ENCODE measurements around the gene PCNX2. TPM values are rescaled to one million over a fixed set of nuclear protein-coding genes. Genes with fewer than 3 reads are reported as not detected.

Gene PCNX2
- total and polyA plus RNA-seq, 4 donors = 2.0 to 15.1 (median 6.4) TPM

DNA sequence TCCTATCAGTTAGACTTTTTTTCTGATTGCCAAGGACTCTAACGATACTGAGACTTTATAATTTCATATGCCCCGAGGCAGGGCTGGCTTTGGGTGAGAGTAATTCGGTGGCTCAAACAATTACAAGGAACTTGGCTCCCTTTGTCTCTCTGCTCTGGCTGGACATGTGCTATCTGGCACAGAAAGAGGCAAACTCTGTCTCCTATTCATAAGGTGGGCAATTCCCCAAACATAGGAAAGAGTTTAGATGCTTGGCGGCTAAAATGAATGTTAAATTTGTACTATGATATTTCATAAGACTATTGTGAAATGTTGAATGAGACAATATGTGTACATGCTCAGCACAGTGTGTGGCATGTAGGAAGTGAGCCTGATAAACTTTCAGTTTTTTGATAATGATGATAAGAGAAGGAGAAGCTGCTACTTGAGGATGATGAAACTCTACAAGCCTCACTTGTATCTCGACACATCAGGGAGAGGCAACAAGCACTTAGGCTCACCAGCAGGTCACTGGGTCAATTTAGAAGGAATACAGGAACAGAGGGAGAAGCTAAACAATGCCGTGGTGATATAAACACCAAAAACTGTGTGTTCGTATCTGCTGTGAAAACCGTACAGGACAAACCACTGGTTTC, 357.7 kb downstream of the PCNX2 start:
- Histone ChIP-seq H3K27ac (ENCODE audit: low read depth in 1 of 2, low read length in 1 of 2) (no peak overlapping the region), H3K9ac (ENCODE audit: insufficient read depth in 1 of 2, low read length in 2 of 2) (no peak overlapping the region), H3K27me3 (ENCODE audit: control insufficient read depth in 3 of 3, insufficient read depth in 3 of 3, low read length in 2 of 3) (no peaks in the 10 kb centered on the region), H3K36me3 (ENCODE audit: control insufficient read depth in 4 of 4, insufficient read depth in 4 of 4, low read length in 4 of 4) (no peaks in the 10 kb centered on the region), H3K9me3 (ENCODE audit: control insufficient read depth in 4 of 4, insufficient read depth in 3 of 4, low read length in 3 of 4) (peaks cover 0 to 2% (median 0%) of the 10 kb centered on the region in 4 donors), H3K4me1 (ENCODE audit: control insufficient read depth in 5 of 5, insufficient read depth in 5 of 5, low read length in 5 of 5) (peaks cover 0 to 14% (median 0%) of the 10 kb centered on the region in 5 donors), H3K4me3 (no peak overlapping the region)
- ATAC-seq (ENCODE audit: insufficient read depth, low FRiP score) (no peak), DNase-seq (peak in 2 of 3 donors; percentile 46 to 57)
- TF ChIP-seq, protein P1, sequence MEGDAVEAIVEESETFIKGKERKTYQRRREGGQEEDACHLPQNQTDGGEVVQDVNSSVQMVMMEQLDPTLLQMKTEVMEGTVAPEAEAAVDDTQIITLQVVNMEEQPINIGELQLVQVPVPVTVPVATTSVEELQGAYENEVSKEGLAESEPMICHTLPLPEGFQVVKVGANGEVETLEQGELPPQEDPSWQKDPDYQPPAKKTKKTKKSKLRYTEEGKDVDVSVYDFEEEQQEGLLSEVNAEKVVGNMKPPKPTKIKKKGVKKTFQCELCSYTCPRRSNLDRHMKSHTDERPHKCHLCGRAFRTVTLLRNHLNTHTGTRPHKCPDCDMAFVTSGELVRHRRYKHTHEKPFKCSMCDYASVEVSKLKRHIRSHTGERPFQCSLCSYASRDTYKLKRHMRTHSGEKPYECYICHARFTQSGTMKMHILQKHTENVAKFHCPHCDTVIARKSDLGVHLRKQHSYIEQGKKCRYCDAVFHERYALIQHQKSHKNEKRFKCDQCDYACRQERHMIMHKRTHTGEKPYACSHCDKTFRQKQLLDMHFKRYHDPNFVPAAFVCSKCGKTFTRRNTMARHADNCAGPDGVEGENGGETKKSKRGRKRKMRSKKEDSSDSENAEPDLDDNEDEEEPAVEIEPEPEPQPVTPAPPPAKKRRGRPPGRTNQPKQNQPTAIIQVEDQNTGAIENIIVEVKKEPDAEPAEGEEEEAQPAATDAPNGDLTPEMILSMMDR (IDR thresholded peaks at IDR 0.05; ENCODE audit: control extremely low read depth, extremely low read depth) = no peak
- WGBS, 2 donors = 28 to 35% methylated on average over 8 of the region's 8 CpGs

GRCh38 chr1:232936941-232937340, 358.6 kb downstream of the PCNX2 start:
- Histone ChIP-seq H3K9me3 (ENCODE audit: control insufficient read depth in 4 of 4, insufficient read depth in 3 of 4, low read length in 3 of 4) (peaks cover 0 to 2% (median 0%) of the 10 kb centered on the region in 4 donors), H3K27ac (ENCODE audit: low read depth in 1 of 2, low read length in 1 of 2) (no peak overlapping the region), H3K27me3 (ENCODE audit: control insufficient read depth in 3 of 3, insufficient read depth in 3 of 3, low read length in 2 of 3) (no peaks in the 10 kb centered on the region), H3K4me3 (no peak overlapping the region), H3K4me1 (ENCODE audit: control insufficient read depth in 5 of 5, insufficient read depth in 5 of 5, low read length in 5 of 5) (peaks cover 0 to 14% (median 0%) of the 10 kb centered on the region in 5 donors), H3K36me3 (ENCODE audit: control insufficient read depth in 4 of 4, insufficient read depth in 4 of 4, low read length in 4 of 4) (no peaks in the 10 kb centered on the region), H3K9ac (ENCODE audit: insufficient read depth in 1 of 2, low read length in 2 of 2) (no peak overlapping the region)
- ATAC-seq (ENCODE audit: insufficient read depth, low FRiP score) (no peak), DNase-seq (no peak)
- TF ChIP-seq, protein P1 (IDR thresholded peaks at IDR 0.05; ENCODE audit: control extremely low read depth, extremely low read depth) = no peak
- 91% methylated on average over 6 of the region's 6 CpGs for WGBS, 2 donors

Other genes with a start within 250 kb of the PCNX2 start
- 10 to 100 TPM in 1 of 2 donors, 1 to 10 TPM in 1; 7.7 to 11.4 TPM for gene MAP3K21, start 32.0 kb upstream of the PCNX2 start, total RNA-seq
- 1 to 10 TPM; 3.2 to 3.7 TPM for gene MAP3K21, start 32.0 kb upstream of the PCNX2 start, polyA plus RNA-seq